ENCODE data around the gene C19orf33. TPM values are rescaled to one million over a fixed set of nuclear protein-coding genes. Genes with fewer than 3 reads are reported as not detected.

The C19orf33 gene
- total RNA-seq, 1 donor: 1.3 TPM

DNA sequence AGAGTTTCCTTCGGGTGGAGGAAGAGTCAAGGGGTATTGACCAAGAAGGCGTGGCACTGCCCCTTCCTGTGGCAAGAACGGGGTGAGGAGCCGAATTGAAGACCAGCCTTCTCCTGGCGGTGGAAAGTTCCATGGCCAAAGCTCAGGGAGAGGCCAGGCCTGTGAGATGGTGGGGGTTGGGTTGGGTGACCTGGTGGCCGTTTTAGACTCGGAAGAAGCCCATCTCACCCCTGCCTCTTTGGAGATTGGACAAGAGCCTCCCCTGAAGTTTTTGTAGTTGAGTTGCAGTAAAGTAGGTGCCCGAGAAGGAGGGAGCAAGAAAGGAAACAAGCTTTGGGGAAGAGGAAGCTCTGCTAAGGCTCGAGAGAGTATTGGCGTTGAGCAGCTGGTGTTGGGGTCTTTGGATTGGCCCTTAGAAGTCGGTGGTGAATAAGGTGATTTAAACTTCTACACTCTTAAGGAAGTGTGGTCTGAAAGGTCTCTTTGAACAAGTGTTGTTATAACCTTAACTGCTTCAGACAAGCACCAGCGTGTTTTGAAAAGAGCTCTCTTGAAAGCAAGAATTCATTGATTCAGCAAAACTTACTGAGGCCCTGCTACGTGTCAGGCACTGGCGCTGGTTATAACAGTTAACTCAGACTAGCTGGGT lies 38.7 kb upstream of the C19orf33 start:
- TF ChIP-seq, protein P1, sequence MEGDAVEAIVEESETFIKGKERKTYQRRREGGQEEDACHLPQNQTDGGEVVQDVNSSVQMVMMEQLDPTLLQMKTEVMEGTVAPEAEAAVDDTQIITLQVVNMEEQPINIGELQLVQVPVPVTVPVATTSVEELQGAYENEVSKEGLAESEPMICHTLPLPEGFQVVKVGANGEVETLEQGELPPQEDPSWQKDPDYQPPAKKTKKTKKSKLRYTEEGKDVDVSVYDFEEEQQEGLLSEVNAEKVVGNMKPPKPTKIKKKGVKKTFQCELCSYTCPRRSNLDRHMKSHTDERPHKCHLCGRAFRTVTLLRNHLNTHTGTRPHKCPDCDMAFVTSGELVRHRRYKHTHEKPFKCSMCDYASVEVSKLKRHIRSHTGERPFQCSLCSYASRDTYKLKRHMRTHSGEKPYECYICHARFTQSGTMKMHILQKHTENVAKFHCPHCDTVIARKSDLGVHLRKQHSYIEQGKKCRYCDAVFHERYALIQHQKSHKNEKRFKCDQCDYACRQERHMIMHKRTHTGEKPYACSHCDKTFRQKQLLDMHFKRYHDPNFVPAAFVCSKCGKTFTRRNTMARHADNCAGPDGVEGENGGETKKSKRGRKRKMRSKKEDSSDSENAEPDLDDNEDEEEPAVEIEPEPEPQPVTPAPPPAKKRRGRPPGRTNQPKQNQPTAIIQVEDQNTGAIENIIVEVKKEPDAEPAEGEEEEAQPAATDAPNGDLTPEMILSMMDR (IDR thresholded peaks at IDR 0.05; ENCODE audit: insufficient read depth, low read depth, low read length): no peak
- no peak for DNase-seq (ENCODE audit: low read depth)
- peak overlapping the region; percentile 55 for H3K4me3 ChIP-seq (ENCODE audit: low read depth, low read length)

DNA sequence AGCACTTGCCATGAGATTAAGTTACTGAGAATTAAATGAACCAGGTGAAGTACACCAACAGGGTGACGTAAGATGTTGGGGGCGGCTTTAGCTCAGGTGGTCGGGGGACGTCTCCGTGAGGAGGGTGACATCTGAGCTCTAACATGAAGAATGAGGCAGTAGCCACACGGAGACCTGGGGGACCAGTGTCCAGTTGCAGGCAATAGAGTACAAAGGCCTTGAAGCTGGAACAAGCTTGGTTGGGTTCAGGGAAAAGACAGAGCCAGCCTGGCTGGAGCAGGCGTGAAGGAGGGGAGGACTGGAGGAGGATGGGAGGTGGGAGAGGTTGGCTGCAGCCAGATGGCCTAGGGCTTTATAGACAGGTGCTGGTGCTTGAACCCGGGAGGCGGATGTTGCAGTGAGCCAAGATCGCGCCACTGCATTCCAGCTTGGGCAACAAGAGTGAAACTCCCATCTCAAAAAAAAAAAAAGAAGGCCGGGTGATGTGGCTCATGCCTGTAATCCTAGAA lies 38.1 kb upstream of the C19orf33 start:
- TF ChIP-seq, protein P1 (IDR thresholded peaks at IDR 0.05; ENCODE audit: insufficient read depth, low read depth, low read length): no peak
- DNase-seq (ENCODE audit: low read depth): no peak
- H3K4me3 ChIP-seq (ENCODE audit: low read depth, low read length): no peak overlapping the region

DNA sequence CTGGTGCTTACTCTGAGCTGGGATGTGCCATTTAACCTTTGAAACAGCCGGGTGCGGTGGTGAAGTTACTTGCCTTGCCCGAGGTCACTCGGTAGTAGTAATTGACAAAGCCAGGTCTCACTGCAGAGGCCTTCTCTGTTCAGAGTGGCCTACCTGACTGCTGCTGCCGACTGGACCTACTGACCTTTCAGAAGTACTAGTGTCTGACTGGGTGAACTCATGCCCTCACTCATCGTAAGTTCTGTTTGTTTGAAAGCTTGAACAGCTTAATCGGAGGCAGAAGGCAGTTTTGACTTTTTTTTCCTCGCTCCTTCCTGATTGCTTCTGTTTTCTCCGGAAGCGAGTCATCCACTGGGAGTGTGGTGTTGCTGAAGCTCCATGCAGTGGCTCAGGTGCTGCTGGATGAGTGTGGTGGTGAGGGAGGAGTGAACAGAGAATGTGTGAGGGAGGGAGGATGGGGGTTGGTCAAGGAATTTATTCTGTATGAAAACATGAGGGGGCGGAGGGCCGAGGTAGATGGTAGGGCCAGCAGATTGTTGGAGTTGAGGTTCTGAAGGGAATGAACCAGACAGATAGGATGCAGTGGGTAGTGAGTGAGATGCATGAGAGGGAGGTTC lies 37.0 kb upstream of the C19orf33 start:
- no peak overlapping the region for H3K4me3 ChIP-seq (ENCODE audit: low read depth, low read length)
- peak; percentile 44 for DNase-seq (ENCODE audit: low read depth)
- TF ChIP-seq, protein P1 (IDR thresholded peaks at IDR 0.05; ENCODE audit: insufficient read depth, low read depth, low read length): no peak

DNA sequence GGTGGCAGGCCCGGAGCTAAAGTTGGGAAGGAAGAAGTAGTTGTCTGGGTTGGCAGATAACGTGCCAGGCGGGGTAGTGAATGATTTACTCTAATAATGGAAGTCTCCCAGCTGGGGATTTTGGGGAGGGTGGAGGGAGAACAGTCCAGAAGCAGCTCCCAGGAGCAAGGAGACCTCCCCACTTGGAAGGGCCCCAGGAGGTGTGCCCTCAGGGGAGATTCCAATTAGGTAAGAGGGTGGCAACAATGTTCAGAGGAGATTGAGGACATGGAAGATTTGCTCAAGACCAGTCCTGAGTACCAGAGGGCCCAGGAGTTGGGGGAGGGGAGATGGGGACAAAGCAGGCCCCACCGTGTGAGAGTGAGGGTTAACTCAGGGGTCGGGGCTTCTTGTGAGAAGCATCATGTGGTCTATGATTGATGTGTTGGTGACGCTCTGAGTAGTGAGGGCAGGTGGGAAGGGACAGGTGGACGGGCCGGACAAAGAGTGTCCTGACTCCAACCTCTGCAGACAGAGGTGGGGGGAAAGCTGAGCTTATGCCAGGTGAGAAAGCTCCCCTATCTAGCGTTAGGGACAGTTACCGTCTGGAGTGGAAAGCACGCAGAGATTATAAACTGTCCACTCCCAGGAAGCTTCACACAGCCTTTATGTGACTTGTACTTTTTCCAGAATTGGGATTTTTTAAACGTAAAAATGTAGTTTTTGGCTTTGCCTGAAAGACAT lies 36.1 kb upstream of the C19orf33 start:
- DNase-seq (ENCODE audit: low read depth): no peak
- TF ChIP-seq, protein P1 (IDR thresholded peaks at IDR 0.05; ENCODE audit: insufficient read depth, low read depth, low read length): no peak
- H3K4me3 ChIP-seq (ENCODE audit: low read depth, low read length): no peak overlapping the region

DNA sequence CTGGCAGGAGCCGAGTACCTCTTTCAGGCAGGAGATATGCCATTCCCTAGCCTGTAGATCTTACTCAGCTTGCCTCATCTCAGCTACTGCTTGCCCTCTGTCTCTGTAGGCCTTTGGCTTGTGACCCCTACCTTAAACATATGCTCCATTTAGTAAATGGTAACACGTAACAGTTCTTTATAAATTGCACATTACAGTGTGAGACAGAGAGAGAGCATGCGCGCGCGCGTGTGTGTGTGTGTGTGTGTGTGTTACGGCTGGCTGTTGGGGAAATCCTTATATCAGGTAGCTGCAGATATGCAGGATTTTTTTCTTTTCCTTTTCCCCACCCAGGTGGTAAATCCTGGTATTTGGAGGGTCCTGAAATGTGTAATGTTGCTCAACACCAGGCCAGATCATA lies 35.5 kb upstream of the C19orf33 start:
- TF ChIP-seq, protein P1 (IDR thresholded peaks at IDR 0.05; ENCODE audit: insufficient read depth, low read depth, low read length): no peak
- DNase-seq (ENCODE audit: low read depth): no peak
- no peak overlapping the region for H3K4me3 ChIP-seq (ENCODE audit: low read depth, low read length)

DNA sequence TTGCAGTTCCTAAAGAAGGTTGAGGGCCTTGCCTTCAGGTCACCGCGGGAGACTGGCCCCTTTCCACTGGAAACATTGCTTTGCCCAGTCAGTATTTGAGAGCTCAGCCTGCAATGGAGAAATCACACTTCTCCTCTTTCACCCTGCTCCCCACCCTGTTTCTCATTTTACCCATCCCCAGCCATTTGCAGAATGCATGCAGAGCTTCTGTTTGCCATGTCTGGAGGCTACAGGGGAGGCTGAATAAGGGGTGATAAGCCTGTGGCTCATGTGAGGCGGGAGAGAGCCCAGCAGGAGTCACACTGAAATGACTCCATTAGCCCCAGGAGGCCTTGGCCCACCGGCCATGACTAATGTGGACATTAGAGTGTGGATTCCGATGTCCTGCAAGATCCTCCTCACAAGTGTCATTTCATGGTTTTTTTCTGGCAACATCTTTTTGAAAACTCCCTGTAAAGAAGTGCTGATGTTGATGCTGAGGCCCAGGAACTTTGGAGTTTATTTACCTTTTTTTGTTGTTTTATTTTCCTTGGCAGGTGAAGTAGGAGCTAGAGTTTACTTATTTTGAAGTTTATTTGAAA lies 33.4 kb upstream of the C19orf33 start:
- no peak for DNase-seq (ENCODE audit: low read depth)
- no peak overlapping the region for H3K4me3 ChIP-seq (ENCODE audit: low read depth, low read length)

More for the DNA sequence above, 33.4 kb upstream of the C19orf33 start:
- TF ChIP-seq, protein P1 (IDR thresholded peaks at IDR 0.05; ENCODE audit: insufficient read depth, low read depth, low read length): no peak
